PC-9 (cell line): Measurements from ENCODE around the gene ALDH9A1.

Experiments used
- EZH2 ChIP-seq: fragments of 200-600 bp; sonication (generic); IDR thresholded peaks from 2 replicates; pipeline ENCODE4 v1.8.0; 2017; ENCODE audit warnings: antibody characterized with exemption, low read depth
- TF ChIP-seq, protein P1 (sequence below): fragments of 200-600 bp; sonication (generic); conservative IDR thresholded peaks from 2 replicates; pipeline ENCODE4 v1.6.1; 2017; ENCODE audit warnings: mixed run types, antibody characterized with exemption, mild to moderate bottlenecking, moderate library complexity

DNA sequence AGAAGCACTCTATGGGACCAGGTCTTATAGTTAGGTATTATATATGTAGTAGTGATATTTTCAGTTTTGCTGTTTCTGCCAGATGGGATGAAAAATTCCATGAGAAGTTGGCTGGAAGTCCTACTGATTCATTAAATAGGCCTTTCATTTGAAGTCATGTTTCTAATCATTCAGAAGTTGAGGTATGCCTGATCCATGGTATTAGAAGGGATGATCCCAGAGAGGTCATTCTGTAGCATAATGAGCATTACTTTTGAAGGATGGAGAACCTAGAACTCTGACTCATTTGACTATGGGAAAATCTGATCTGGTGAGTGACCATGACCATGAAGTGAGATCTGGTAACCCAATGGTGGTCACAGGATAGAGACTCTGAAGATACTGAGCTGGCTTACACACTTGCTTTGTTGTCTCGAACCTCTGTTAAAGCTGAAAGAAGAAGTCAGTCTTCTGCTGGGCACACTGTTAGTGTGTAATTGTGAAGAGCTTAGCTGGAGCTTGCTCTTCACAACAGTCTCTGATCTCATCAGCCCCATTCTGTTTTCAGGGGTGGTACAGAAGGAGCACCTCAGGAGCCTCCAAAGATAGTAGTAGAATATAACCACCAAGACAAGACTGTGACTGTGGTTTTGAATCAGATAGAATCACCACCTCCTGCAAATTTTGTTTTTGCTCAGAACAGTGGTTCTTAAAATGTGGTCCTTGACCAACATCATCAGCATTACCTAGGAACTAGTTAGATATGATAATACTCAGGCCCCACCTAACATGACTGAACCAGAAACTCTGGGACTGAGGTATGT, 58.3 kb downstream of the ALDH9A1 start:
- TF ChIP-seq, protein P1, sequence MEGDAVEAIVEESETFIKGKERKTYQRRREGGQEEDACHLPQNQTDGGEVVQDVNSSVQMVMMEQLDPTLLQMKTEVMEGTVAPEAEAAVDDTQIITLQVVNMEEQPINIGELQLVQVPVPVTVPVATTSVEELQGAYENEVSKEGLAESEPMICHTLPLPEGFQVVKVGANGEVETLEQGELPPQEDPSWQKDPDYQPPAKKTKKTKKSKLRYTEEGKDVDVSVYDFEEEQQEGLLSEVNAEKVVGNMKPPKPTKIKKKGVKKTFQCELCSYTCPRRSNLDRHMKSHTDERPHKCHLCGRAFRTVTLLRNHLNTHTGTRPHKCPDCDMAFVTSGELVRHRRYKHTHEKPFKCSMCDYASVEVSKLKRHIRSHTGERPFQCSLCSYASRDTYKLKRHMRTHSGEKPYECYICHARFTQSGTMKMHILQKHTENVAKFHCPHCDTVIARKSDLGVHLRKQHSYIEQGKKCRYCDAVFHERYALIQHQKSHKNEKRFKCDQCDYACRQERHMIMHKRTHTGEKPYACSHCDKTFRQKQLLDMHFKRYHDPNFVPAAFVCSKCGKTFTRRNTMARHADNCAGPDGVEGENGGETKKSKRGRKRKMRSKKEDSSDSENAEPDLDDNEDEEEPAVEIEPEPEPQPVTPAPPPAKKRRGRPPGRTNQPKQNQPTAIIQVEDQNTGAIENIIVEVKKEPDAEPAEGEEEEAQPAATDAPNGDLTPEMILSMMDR: no peak
- no peak for TF ChIP-seq EZH2
